ES-I3 (cell line): Measurements from ENCODE around the gene SUPT20HL2.
"Not testable (repeated sequence)": the region's sequence is repeated elsewhere in the genome, so short reads cannot be mapped to it uniquely, and the experiment has no call there.

Source experiments
- H3K36me3 ChIP-seq: 2 replicates; pipeline ENCODE4 v1.6.1; 2013; ENCODE audit warnings: mild to moderate bottlenecking, low read length, control low read depth, moderate library complexity; ENCODE audit not compliant: insufficient read depth
- H3K4me1 ChIP-seq: 2 replicates; pipeline ENCODE4 v1.6.1; 2013; ENCODE audit warnings: mild to moderate bottlenecking, control low read depth, low read length; ENCODE audit not compliant: insufficient read depth
- H3K9ac ChIP-seq: 2 replicates; pipeline ENCODE4 v1.6.1; 2013; ENCODE audit warnings: low read depth, mild to moderate bottlenecking, low read length, moderate library complexity
- H3K9me3 ChIP-seq: 2 replicates; pipeline ENCODE4 v1.6.1; 2013; ENCODE audit warnings: mild to moderate bottlenecking, low read length, moderate library complexity; ENCODE audit not compliant: control insufficient read depth, insufficient read depth

The SUPT20HL2 gene

GRCh38 chrX:24325231-24325630, 11.4 kb upstream of the SUPT20HL2 start:
- no peaks in the 10 kb centered on the region for H3K9me3 ChIP-seq
- no peaks in the 10 kb centered on the region for H3K4me1 ChIP-seq
- H3K36me3 ChIP-seq, result no peaks in the 10 kb centered on the region
- no peak overlapping the region for H3K9ac ChIP-seq

GRCh38 chrX:24321741-24322395, 8.0 kb upstream of the SUPT20HL2 start:
- Histone ChIP-seq H3K36me3 (no peaks in the 10 kb centered on the region), H3K9me3 (no peaks in the 10 kb centered on the region), H3K4me1 (no peaks in the 10 kb centered on the region), H3K9ac (no peak overlapping the region)

DNA sequence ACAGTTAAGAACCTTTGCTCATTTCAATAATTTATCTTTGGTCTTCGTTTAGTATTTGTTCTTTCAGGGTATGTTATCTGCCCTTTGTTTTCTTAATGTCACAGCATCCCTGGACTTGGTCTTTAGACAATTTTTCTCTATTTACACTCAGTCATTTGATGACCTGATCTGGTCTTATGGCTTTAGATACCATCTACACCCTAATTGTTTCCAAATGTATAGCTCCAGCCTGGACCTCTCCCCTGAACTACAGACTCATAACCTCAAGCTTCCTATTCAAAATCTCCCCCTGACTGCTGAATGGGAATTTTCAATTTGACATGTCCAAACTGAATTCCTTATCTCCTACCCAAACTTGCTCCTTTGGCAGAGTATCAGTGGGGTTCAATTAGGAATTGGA, 3.7 kb upstream of the SUPT20HL2 start:
- no peaks in the 10 kb centered on the region for H3K36me3 ChIP-seq
- H3K9ac ChIP-seq, result no peak overlapping the region
- H3K4me1 ChIP-seq, result no peaks in the 10 kb centered on the region
- H3K9me3 ChIP-seq, result no peaks in the 10 kb centered on the region

DNA sequence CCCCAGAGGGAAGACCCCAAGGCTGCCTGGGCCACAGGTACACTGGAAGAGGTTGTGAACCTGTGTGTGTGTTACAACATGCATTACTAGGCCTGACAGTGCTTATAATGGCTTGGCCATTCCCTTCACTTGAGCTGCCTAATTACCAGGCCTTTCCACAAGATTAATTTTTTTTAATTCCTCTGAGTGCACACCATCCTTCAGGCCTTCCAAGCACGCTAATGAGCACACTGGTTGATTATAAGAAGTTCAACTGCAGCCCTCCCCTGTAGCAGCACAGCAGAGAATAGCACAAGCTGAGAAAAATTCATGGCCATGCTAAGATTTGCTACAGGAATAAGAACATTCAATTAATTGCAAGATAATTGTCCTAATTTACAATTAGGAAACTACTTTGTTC, 2.2 kb upstream of the SUPT20HL2 start:
- H3K4me1 ChIP-seq, result no peaks in the 10 kb centered on the region; the same call in 1 of the 2 replicates
- H3K36me3 ChIP-seq, result no peaks in the 10 kb centered on the region
- no peak overlapping the region for H3K9ac ChIP-seq
- no peaks in the 10 kb centered on the region for H3K9me3 ChIP-seq

DNA sequence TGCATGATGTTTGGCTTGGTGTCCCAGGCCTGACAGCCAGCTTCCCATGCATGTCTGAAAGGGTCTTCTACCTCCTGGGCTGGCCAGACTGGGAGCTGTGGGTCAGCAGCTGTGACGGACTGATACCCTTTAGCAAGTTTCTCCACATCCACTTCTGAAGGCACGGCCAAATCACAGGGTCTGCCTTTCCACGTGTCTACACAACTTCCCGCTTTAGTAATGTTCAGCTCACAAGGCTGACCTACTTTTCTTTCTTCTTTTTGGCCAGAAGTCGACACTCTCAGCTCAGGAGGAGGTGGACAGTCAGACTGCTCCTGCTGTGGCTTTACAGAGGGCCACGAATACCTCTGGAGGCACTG, 1.6 kb downstream of the SUPT20HL2 start:
- not testable (repeated sequence) for H3K9me3 ChIP-seq, H3K9ac ChIP-seq, H3K36me3 ChIP-seq, H3K4me1 ChIP-seq

GRCh38 chrX:24311507-24312248, 2.2 kb downstream of the SUPT20HL2 start:
- not testable (repeated sequence) for H3K9me3 ChIP-seq, H3K4me1 ChIP-seq, H3K36me3 ChIP-seq, H3K9ac ChIP-seq

- H3K9ac ChIP-seq, H3K36me3 ChIP-seq, H3K4me1 ChIP-seq, H3K9me3 ChIP-seq: not testable (repeated sequence)
Observed at GRCh38 chrX:24310916-24311315, 3.0 kb downstream of the SUPT20HL2 start.

DNA sequence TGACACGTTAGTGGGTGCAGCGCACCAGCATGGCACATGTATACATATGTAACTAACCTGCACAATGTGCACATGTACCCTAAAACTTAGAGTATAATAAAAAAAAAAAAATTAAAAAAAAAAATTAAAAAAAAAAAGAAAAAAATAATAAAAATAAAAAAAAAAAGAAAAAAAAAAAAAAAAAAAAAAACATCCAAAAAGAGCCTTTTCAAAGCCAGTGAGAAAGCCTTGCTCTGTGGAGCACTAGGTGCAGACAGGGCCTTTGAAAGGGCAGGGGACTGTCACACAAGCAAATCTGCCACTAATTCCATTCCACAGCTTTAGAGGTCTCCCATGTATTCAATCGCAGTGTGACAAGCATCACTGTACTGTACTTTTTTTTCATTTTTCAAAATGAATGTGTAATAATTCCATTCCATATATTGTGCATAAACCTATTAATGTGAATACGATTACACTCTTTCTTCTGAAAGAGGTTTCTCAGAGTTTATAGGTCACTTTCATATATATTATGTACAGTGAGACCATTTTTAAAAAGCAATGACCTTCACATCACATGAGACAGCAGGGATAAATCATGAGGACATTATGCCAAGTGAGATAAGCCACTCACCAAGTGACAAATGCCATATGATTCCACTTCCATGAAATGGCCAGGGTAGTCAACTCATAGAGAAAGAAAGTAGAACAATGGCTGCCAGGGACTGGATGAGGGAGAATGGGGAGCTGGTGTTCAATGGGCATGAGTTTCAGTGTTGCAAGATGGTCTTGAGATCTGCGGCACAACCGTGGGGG, 4.1 kb downstream of the SUPT20HL2 start:
- H3K4me1 ChIP-seq, H3K36me3 ChIP-seq, H3K9ac ChIP-seq, H3K9me3 ChIP-seq: not testable (repeated sequence)

DNA sequence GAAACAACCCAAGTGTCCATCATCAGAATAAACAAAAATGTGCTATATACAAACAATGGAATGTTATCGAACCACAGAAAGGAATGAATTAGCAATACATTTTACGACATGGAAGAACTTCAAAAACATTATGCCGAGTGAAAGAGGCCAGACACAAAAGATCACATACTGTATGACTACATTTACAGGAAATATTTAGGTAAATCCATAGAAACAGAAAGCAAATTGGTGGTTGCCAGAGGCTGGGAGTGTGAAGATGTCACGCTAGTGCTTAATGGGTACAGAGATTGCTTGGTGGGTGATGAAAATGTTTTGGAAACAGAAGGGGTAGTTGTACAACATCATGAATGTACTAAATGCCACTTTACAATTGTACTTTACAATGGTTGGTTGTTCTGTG, 5.1 kb downstream of the SUPT20HL2 start:
- H3K9ac ChIP-seq, H3K36me3 ChIP-seq, H3K9me3 ChIP-seq, H3K4me1 ChIP-seq: not testable (repeated sequence)

DNA sequence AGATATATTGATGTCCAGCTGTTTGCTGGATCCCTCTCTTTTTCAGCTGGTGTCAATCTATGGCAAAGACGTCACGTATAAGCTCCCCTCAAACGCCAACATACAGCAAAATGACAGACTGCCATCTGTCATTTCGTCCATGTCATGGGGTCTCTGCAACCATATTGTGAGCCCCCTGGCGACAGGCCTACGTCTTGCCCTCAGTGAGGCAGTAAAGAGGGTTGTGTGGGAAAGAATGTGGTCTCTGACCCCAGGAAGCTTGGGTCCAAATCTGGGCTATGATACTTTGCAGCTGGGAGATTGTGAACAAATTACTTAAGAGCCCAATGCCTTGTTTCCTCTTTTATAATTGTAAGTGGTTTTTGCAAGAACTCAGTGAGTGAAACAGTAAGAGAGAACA, 7.4 kb downstream of the SUPT20HL2 start:
- Histone ChIP-seq H3K9me3 (no peaks in the 10 kb centered on the region), H3K9ac (no peak overlapping the region), H3K4me1 (peaks cover 4% of the 10 kb centered on the region), H3K36me3 (no peaks in the 10 kb centered on the region)

DNA sequence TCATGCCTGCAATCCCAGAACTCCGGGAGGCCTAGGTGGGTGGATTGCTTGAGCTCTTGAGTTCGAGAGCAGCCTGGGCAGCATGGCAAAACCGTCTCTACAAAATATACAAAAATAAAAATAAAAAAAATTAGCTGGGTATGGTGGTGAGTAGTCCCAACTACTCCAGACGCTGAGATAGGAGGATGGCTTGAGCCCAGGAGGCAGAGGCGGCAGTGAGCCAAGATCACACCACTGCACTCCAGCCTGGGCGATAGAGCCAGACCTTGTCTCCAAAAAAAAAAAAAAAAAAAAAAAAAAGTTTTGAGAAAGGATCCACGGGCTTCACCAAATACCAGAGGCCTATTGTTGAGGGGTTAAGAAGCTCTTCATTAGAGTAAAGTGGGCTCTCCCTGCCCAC, 8.0 kb downstream of the SUPT20HL2 start:
- H3K36me3 ChIP-seq, result no peaks in the 10 kb centered on the region
- H3K4me1 ChIP-seq, result peaks cover 4% of the 10 kb centered on the region
- no peak overlapping the region for H3K9ac ChIP-seq
- no peaks in the 10 kb centered on the region for H3K9me3 ChIP-seq

DNA sequence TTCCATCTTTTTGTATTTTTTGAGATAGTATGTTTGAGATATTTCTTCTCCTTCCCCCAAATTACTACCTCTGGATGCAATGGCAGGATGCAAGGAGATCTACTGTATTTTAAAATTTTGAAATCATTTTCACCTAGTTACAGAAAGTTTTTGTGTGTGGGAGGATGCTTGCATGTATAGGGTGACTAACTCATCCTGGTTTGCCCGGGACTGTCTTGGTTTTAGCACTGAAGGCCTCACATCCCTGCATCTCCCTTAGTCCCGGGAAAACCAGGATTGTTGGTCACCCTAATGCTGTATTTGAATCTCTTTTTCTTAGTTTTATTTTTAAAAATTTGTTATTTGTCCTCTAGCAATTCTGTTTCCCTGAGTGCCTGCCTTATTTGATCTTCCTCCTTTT, 12.1 kb downstream of the SUPT20HL2 start:
- H3K9me3 ChIP-seq, result no peaks in the 10 kb centered on the region
- H3K4me1 ChIP-seq, result peaks cover 9% of the 10 kb centered on the region
- no peak overlapping the region for H3K9ac ChIP-seq
- H3K36me3 ChIP-seq, result no peaks in the 10 kb centered on the region

DNA sequence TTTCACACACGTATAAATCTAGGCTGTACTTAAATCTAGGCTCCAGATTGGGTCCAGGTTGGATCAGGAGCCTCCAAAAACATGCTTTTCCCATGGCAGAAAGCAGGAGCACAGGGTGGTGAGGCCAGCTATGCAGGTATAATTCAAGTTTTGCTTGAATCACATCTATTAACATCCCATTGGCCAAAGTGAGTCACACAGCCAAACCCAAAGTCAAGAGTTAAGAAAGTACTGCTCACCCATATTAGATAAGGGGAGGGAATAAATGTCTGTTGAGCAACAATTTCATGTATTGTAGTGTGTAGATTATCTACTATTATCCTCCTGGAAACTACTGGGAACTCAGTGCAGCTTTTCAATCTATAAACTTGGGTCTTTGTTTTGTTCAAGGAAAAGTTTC, 12.8 kb downstream of the SUPT20HL2 start:
- H3K9me3 ChIP-seq, result no peaks in the 10 kb centered on the region
- H3K9ac ChIP-seq, result no peak overlapping the region
- H3K36me3 ChIP-seq, result no peaks in the 10 kb centered on the region
- peaks cover 9% of the 10 kb centered on the region for H3K4me1 ChIP-seq

DNA sequence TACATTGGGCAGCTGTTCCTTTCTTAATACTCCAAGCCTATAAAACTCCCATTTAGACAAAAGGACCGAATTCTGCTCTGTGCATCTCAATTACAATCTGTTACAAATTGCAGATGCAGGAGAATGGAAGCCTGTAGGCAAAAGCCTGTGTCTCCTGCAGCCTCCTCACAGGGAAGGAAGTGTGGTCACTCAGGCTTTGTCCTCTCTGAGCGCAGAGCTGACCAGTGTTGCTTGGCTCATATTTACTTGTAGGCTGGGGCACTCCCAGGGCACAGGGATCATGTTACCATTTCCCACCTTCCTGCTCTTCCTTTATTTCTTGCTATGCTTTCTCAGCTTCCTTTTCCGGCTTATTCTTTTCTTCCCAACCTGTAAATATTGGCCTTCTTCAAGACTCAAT, 15.7 kb downstream of the SUPT20HL2 start:
- no peaks in the 10 kb centered on the region for H3K36me3 ChIP-seq
- no peak overlapping the region for H3K9ac ChIP-seq
- no peaks in the 10 kb centered on the region for H3K9me3 ChIP-seq
- peaks cover 9% of the 10 kb centered on the region for H3K4me1 ChIP-seq

DNA sequence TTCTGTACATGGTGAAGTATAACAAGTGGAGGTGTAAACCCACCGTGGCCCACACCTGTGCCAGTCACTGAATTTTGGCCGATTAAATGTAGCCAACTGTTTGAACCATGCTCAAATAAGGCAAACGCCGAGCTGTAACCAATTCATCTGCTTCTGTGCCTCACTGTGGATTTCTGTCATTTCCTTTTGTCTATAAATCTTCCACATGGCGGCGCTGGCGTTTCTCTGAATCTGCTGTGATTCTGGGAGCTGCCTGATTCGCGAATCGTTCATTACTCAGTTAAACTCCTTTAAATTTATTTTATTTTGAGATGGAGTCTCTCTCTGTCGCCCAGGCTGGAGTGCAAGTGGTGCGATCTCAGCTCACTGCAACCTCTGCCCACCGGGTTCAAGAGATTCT, 19.2 kb downstream of the SUPT20HL2 start:
- no peaks in the 10 kb centered on the region for H3K9me3 ChIP-seq
- H3K36me3 ChIP-seq, result no peaks in the 10 kb centered on the region
- H3K4me1 ChIP-seq, result peaks cover 9% of the 10 kb centered on the region
- H3K9ac ChIP-seq, result no peak overlapping the region
